Mesothelial cell of epicardium (in vitro differentiated cells): ENCODE data around the gene VGLL3. TPM values are rescaled to one million over a fixed set of nuclear protein-coding genes. Genes with fewer than 3 reads are reported as not detected.
"Not testable (repeated sequence)": the region's sequence is repeated elsewhere in the genome, so short reads cannot be mapped to it uniquely, and the experiment has no call there.

ENCODE experiments used
- DNase-seq, 2 experiments: peaks; one replicate each; pipeline ENCODE4 v3.0.0; 2021; ENCODE audit warnings: low spot score in 2 of 2; ENCODE audit not compliant: unreplicated experiment in 2 of 2
- H3K27ac Mint-ChIP-seq: 2 replicates; pipeline ENCODE4 v1.8.0; 2021; ENCODE audit warnings: mixed read lengths
- H3K27me3 Mint-ChIP-seq: 2 replicates; pipeline ENCODE4 v1.8.0; 2021; ENCODE audit warnings: low read depth, mixed read lengths
- H3K36me3 Mint-ChIP-seq: 2 replicates; pipeline ENCODE4 v1.8.0; 2021; ENCODE audit warnings: mixed read lengths
- H3K4me1 Mint-ChIP-seq: 2 replicates; pipeline ENCODE4 v1.8.0; 2021; ENCODE audit warnings: mixed read lengths
- H3K4me3 Mint-ChIP-seq: 2 replicates; pipeline ENCODE4 v1.8.0; 2021; ENCODE audit warnings: mild to moderate bottlenecking, moderate library complexity, mixed read lengths
- H3K9me3 Mint-ChIP-seq: 2 replicates; pipeline ENCODE4 v1.8.0; 2021; ENCODE audit warnings: mixed read lengths
- total RNA-seq: library from RNA; stranded (reverse); gene quantifications from 3 replicates; pipeline ENCODE4 v1.2.1, GENCODE V29; 2021
- TF ChIP-seq, protein P1 (sequence below): fragments of 200-600 bp; sonication (generic); IDR thresholded peaks from one replicate; pipeline ENCODE4 v1.5.0; 2021; ENCODE audit warnings: antibody characterized with exemption; ENCODE audit not compliant: unreplicated experiment

VGLL3 gene
- total RNA-seq, 1 donor from 2014 or later, result 11.9 TPM

DNA sequence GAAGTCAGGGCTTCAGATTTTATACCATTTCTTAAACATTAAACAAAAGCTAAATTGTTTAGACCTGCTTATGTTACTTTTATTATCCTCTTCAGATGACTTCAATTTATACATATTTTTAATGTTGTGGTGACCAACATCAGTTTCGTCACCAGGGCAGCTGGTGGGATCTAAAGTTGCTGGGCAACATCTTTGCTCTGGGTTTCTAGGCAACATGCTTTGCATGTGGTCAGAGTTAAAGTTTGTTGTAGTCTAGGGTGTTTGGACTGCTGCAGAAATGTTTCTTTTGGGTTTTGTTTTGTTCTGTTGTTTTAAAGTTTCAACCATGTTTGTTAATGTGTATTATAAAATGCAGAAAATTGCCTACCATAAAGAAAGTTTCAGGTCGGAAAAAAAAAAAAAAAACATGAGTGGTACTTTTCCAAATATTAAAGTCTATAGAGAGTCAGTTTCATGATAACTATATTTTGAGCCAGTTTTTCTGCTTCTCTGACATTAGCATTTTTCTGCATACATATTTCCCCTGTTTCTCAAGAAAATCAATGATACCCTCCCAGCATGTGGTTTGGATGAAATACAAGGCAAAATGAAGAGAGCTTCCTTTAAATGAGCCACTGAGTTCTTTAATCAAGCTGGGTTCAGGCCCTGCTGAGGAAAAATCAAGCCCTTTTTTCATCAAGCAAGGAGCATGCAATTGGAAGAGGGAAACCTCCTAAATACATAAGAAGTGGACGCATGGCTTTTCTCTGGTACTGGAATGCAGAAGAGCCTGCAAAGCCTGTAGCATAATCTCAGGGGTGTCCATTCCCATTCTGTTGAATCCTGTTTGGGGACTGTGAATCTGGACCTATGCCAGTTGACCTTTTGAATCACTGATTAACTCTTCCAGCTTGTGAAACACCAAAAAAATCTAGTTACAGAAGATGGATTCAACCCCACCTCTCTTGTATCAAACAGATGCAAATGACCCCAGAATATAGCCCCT is 35.0 kb upstream of the VGLL3 start:
- Mint-ChIP-seq H3K27me3 (no peaks in the 10 kb centered on the region), H3K9me3 (peaks cover 3% of the 10 kb centered on the region), H3K4me1 (peaks cover 9% of the 10 kb centered on the region), H3K4me3 (no peak overlapping the region), H3K27ac (no peak overlapping the region), H3K36me3 (no peaks in the 10 kb centered on the region)
- TF ChIP-seq, protein P1, sequence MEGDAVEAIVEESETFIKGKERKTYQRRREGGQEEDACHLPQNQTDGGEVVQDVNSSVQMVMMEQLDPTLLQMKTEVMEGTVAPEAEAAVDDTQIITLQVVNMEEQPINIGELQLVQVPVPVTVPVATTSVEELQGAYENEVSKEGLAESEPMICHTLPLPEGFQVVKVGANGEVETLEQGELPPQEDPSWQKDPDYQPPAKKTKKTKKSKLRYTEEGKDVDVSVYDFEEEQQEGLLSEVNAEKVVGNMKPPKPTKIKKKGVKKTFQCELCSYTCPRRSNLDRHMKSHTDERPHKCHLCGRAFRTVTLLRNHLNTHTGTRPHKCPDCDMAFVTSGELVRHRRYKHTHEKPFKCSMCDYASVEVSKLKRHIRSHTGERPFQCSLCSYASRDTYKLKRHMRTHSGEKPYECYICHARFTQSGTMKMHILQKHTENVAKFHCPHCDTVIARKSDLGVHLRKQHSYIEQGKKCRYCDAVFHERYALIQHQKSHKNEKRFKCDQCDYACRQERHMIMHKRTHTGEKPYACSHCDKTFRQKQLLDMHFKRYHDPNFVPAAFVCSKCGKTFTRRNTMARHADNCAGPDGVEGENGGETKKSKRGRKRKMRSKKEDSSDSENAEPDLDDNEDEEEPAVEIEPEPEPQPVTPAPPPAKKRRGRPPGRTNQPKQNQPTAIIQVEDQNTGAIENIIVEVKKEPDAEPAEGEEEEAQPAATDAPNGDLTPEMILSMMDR, result no peak
- DNase-seq, result no peak

DNA sequence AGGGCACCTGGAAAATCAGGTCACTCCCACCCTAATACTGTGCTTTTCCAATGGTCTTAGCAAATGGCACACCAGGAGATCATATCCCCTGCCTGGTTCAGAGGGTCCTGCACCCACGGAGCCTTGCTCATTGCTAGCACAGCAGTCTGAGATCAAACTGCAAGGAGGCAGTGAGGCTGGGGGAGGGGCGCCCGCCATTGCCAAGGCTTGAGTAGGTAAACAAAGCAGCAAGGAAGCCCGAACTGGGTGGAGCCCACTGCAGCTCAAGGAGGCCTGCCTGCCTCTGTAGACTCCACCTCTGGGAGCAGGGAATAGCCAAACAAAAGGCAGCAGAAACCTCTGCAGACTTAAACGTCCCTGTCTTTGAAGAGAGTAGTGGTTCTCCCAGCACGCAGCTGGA is 26.4 kb upstream of the VGLL3 start:
- not testable (repeated sequence) for DNase-seq, H3K27me3 Mint-ChIP-seq, H3K4me1 Mint-ChIP-seq, H3K36me3 Mint-ChIP-seq, H3K4me3 Mint-ChIP-seq, H3K27ac Mint-ChIP-seq
- H3K9me3 Mint-ChIP-seq, result peaks cover 26% of the 10 kb centered on the region

DNA sequence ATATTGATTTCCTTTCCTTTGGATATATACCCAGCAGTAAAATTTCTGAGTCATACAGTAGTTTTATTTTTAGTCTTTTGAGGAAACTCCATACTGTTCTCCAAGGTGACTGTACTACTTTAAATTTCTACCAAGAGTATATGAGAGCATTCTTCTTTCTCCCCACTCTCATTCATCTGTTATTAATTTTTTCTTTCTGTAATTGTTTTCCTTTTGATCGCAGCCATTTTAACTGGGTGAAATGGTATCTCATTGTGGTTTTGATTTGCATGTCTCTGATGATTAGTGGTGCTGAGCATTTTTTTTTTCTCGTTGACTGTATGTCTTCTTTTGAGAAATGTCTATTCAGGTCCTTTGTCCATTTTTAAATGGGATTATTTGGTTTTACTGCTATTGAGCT is 18.3 kb upstream of the VGLL3 start:
- Mint-ChIP-seq H3K36me3 (no peaks in the 10 kb centered on the region), H3K27me3 (peaks cover 1% of the 10 kb centered on the region), H3K4me1 (no peaks in the 10 kb centered on the region), H3K9me3 (peaks cover 16% of the 10 kb centered on the region), H3K4me3 (no peak overlapping the region), H3K27ac (no peak overlapping the region)
- TF ChIP-seq, protein P1, result no peak
- no peak for DNase-seq

DNA sequence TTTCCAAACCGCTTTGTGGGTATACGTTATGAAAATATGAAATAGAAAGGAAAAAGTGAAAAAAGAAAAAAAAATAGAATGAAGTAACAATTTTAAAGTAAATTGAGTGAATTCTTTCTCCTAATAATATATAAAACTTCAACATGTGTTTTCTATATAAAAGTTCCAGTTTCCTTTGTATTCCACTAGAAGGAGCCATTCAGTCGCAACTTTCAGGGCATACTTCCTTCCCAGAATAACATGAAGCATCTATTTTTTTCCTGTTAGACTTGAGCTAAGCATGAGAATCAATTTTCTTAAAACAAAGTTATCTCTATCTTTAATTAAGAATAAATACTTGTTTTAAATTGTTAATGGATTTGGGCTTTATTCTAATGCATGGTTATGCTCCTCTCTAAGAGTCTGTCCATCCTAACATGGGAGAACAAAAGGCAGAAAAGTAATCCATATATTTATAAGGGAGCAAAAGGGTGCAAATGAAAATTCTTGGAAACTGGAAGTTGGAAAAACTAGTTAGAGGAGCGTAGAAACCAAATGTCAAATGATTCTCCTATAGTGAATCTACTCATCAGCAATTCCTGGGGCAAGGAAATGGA is 16.0 kb upstream of the VGLL3 start:
- no peak overlapping the region for H3K4me3 Mint-ChIP-seq
- peaks cover 16% of the 10 kb centered on the region for H3K9me3 Mint-ChIP-seq
- no peak overlapping the region for H3K27ac Mint-ChIP-seq
- H3K27me3 Mint-ChIP-seq, result no peaks in the 10 kb centered on the region
- TF ChIP-seq, protein P1, result no peak
- DNase-seq, result no peak
- peaks cover 8% of the 10 kb centered on the region for H3K4me1 Mint-ChIP-seq
- no peaks in the 10 kb centered on the region for H3K36me3 Mint-ChIP-seq

DNA sequence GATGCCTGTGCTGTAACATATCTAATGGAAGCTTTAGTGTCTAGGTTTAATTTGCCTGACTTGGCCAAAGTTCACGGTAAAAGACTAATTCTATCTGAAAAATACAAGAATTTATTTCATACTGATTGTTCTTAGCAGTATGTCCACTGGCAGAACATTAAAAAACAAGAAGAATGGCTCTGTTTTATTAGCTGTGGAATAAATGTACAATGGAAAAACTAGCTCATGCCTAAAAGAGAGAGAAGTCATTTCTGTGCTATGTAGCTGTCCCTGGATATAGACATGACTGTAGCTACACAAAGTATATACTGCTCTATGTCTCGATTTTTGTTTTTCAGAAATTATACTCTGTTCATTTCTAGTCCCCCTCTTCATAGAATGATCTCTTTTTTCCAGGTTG is 13.9 kb upstream of the VGLL3 start:
- TF ChIP-seq, protein P1, result no peak
- no peak overlapping the region for H3K27ac Mint-ChIP-seq
- H3K9me3 Mint-ChIP-seq, result peaks cover 16% of the 10 kb centered on the region
- H3K4me1 Mint-ChIP-seq, result peaks cover 8% of the 10 kb centered on the region
- no peak for DNase-seq
- H3K36me3 Mint-ChIP-seq, result no peaks in the 10 kb centered on the region
- H3K4me3 Mint-ChIP-seq, result no peak overlapping the region
- H3K27me3 Mint-ChIP-seq, result no peaks in the 10 kb centered on the region

DNA sequence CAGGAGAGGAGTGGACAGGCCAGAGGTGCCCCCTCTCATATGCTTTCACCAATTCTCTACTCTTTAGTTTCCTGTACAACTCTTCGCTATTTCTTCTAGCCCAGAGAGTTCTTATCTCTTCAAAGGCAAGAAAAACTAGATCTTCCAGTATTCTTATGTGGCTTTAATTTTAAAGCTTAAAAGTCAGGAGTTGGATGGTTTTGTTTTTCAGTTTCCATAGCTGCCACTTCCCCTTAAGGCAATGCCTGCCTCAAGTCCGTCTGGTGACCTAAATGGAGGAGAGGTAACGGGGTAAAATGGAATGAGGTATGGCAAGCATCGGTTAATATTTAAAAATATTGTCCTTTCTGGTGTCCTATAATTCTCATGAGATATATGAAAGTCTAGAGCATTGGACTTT is 11.4 kb upstream of the VGLL3 start:
- DNase-seq, result no peak
- Mint-ChIP-seq H3K27ac (no peak overlapping the region), H3K4me1 (peaks cover 8% of the 10 kb centered on the region), H3K36me3 (no peaks in the 10 kb centered on the region), H3K27me3 (no peaks in the 10 kb centered on the region), H3K4me3 (no peak overlapping the region), H3K9me3 (peaks cover under 1% of the 10 kb centered on the region)
- TF ChIP-seq, protein P1, result no peak
